Activated T-cell treated with anti-CD3 and anti-CD28 coated beads for 4 hours (primary cell): Measurements from ENCODE around the gene CYTH1.

Experiments
- DNase-seq: peaks from one replicate; pipeline ENCODE4 v3.0.0-alpha.2; 2020

The CYTH1 gene

GRCh38 chr17:78731904-78732303 is 50.2 kb downstream of the CYTH1 start:
- no peak for DNase-seq

GRCh38 chr17:78729641-78730040 is 52.4 kb downstream of the CYTH1 start:
- no peak for DNase-seq

- DNase-seq, result no peak
Measured at GRCh38 chr17:78728495-78728894, 53.6 kb downstream of the CYTH1 start.

GRCh38 chr17:78727476-78728229 is 54.4 kb downstream of the CYTH1 start:
- no peak for DNase-seq

- no peak for DNase-seq
Measured at GRCh38 chr17:78727057-78727456, 55.0 kb downstream of the CYTH1 start.

GRCh38 chr17:78726513-78726912 is 55.6 kb downstream of the CYTH1 start:
- DNase-seq, result no peak

- no peak for DNase-seq
Measured at GRCh38 chr17:78725448-78726021, 56.5 kb downstream of the CYTH1 start.

GRCh38 chr17:78724999-78725398 is 57.1 kb downstream of the CYTH1 start:
- no peak for DNase-seq

GRCh38 chr17:78724544-78724943 is 57.5 kb downstream of the CYTH1 start:
- no peak for DNase-seq

- no peak for DNase-seq
Measured at GRCh38 chr17:78723957-78724356, 58.1 kb downstream of the CYTH1 start.

- DNase-seq, result no peak
Measured at GRCh38 chr17:78723001-78723796, 58.9 kb downstream of the CYTH1 start.

- DNase-seq, result no peak
Measured at GRCh38 chr17:78722246-78722761, 59.8 kb downstream of the CYTH1 start.

GRCh38 chr17:78719630-78720298 is 62.3 kb downstream of the CYTH1 start:
- DNase-seq, result no peak

GRCh38 chr17:78718575-78719208 is 63.4 kb downstream of the CYTH1 start:
- no peak for DNase-seq

GRCh38 chr17:78717431-78717980 is 64.6 kb downstream of the CYTH1 start:
- no peak for DNase-seq

GRCh38 chr17:78716814-78717393 is 65.2 kb downstream of the CYTH1 start:
- DNase-seq, result no peak

- DNase-seq, result no peak
Measured at GRCh38 chr17:78716292-78716691, 65.8 kb downstream of the CYTH1 start.

- no peak for DNase-seq
Measured at GRCh38 chr17:78715876-78716275, 66.2 kb downstream of the CYTH1 start.

GRCh38 chr17:78715000-78715771 is 66.9 kb downstream of the CYTH1 start:
- no peak for DNase-seq

GRCh38 chr17:78714534-78714933 is 67.5 kb downstream of the CYTH1 start:
- DNase-seq, result no peak

- DNase-seq, result no peak
Measured at GRCh38 chr17:78712043-78712442, 70.0 kb downstream of the CYTH1 start.
